KMS-11 (cell line): Measurements from ENCODE around the gene CNGB1.

Experiments used
- H2AFZ ChIP-seq: fragments of 200-600 bp; sonication (generic); 2 replicates; pipeline ENCODE4 v1.6.1; 2016; ENCODE audit warnings: antibody characterized with exemption, mixed run types, low read depth
- H3K27ac ChIP-seq: fragments of 200-600 bp; sonication (generic); 2 replicates; pipeline ENCODE4 v1.6.1; 2016; ENCODE audit warnings: mild to moderate bottlenecking, mixed run types
- H3K27me3 ChIP-seq: fragments of 200-600 bp; sonication (generic); 2 replicates; pipeline ENCODE4 v1.6.1; 2017; ENCODE audit warnings: mild to moderate bottlenecking, low read depth, mixed run types, moderate library complexity; ENCODE audit not compliant: insufficient read depth
- H3K36me3 ChIP-seq: fragments of 200-600 bp; sonication (generic); 2 replicates; pipeline ENCODE4 v1.6.1; 2017; ENCODE audit warnings: mild to moderate bottlenecking, mixed run types; ENCODE audit not compliant: insufficient read depth
- H3K4me1 ChIP-seq: fragments of 200-600 bp; sonication (generic); 2 replicates; pipeline ENCODE4 v1.6.1; 2016; ENCODE audit warnings: mild to moderate bottlenecking, low read depth, mixed run types; ENCODE audit not compliant: poor library complexity, severe bottlenecking
- H3K4me2 ChIP-seq: fragments of 200-600 bp; sonication (generic); 2 replicates; pipeline ENCODE4 v1.7.0; 2016; ENCODE audit warnings: mild to moderate bottlenecking, mixed run types
- H3K4me3 ChIP-seq: fragments of 200-600 bp; sonication (generic); IDR thresholded peaks from 2 replicates; pipeline ENCODE4 v1.6.1; 2017; ENCODE audit warnings: low read depth, low read length, mixed read lengths; ENCODE audit not compliant: insufficient read depth
- H3K79me2 ChIP-seq: fragments of 200-600 bp; sonication (generic); 2 replicates; pipeline ENCODE4 v1.6.1; 2016; ENCODE audit warnings: low read depth, mixed run types; ENCODE audit not compliant: insufficient read depth
- H3K9ac ChIP-seq: fragments of 200-600 bp; sonication (generic); 2 replicates; pipeline ENCODE4 v1.6.1; 2016; ENCODE audit warnings: mild to moderate bottlenecking, mixed run types
- H4K20me1 ChIP-seq: fragments of 200-600 bp; sonication (generic); 2 replicates; pipeline ENCODE4 v1.6.1; 2016; ENCODE audit warnings: mild to moderate bottlenecking, mixed run types; ENCODE audit not compliant: insufficient read depth
- TF ChIP-seq, protein P1 (sequence below): fragments of 200-600 bp; sonication (generic); conservative IDR thresholded peaks from 2 replicates; pipeline ENCODE4 v1.6.1; 2017; ENCODE audit warnings: low read depth, mild to moderate bottlenecking, antibody characterized with exemption, low read length, moderate library complexity, mixed read lengths

CNGB1 gene

DNA sequence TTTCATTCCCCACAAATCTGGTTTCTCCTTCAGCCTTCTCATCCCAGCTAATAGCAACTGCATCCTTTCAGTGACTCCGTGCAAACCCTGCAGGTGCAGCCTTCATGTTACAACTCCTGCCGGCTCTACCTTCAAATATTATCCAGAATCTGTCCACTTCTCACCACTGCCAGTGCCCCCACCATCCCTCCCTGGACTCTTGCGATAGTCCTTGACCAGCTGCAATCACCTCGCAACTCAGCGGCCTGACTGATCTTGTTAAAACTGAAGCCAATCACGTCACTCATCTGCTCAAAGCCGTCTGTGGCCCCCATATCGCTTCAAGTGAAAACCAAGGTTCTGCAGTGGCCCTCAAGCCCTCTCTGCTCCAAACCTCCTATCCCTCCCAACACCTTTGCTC is 125.8 kb downstream of the CNGB1 start:
- no peak overlapping the region for H3K9ac ChIP-seq
- H3K79me2 ChIP-seq = no peaks in the 10 kb centered on the region
- no peaks in the 10 kb centered on the region for H4K20me1 ChIP-seq
- no peak overlapping the region for H3K4me3 ChIP-seq
- peaks cover 27% of the 10 kb centered on the region for H3K4me1 ChIP-seq
- H3K36me3 ChIP-seq = no peaks in the 10 kb centered on the region
- TF ChIP-seq, protein P1, sequence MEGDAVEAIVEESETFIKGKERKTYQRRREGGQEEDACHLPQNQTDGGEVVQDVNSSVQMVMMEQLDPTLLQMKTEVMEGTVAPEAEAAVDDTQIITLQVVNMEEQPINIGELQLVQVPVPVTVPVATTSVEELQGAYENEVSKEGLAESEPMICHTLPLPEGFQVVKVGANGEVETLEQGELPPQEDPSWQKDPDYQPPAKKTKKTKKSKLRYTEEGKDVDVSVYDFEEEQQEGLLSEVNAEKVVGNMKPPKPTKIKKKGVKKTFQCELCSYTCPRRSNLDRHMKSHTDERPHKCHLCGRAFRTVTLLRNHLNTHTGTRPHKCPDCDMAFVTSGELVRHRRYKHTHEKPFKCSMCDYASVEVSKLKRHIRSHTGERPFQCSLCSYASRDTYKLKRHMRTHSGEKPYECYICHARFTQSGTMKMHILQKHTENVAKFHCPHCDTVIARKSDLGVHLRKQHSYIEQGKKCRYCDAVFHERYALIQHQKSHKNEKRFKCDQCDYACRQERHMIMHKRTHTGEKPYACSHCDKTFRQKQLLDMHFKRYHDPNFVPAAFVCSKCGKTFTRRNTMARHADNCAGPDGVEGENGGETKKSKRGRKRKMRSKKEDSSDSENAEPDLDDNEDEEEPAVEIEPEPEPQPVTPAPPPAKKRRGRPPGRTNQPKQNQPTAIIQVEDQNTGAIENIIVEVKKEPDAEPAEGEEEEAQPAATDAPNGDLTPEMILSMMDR = no peak
- no peak overlapping the region for H2AFZ ChIP-seq
- H3K27me3 ChIP-seq = no peaks in the 10 kb centered on the region
- no peak overlapping the region for H3K27ac ChIP-seq
- H3K4me2 ChIP-seq = no peak overlapping the region

DNA sequence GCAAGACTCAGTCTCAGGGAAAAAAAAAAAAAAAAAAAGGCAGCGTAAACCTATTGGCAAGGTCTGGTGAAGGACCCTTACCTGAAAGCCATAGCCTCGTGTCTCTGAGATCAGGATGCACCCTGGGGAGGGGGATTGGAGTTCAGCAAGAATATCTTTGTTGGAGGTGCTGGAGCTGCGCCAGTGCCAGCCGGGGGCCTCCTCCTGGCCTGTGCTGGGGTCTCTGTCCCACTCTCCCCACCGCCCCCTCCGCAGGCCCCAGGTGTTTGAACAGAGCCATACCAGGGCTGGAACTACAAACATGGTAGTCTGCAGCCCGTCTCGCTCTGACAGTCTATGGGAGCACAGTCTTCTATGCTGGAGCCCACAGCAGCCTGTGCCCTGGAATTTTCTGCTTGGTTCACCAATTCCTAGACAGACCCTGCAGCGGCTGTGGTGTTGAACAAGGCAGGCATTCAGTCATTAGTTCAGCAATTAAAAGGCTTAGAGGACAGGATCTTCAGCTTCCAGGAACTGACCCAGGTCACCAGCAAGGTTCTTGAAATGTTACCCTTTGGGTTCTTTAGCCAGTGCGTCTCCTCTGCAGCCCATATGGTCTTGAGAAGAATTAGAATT is 126.4 kb downstream of the CNGB1 start:
- no peak overlapping the region for H3K4me3 ChIP-seq
- H3K27me3 ChIP-seq = no peaks in the 10 kb centered on the region
- TF ChIP-seq, protein P1 = no peak
- H3K4me2 ChIP-seq = no peak overlapping the region
- peaks cover 27% of the 10 kb centered on the region for H3K4me1 ChIP-seq
- no peak overlapping the region for H3K27ac ChIP-seq
- H4K20me1 ChIP-seq = no peaks in the 10 kb centered on the region
- no peaks in the 10 kb centered on the region for H3K36me3 ChIP-seq
- no peaks in the 10 kb centered on the region for H3K79me2 ChIP-seq
- no peak overlapping the region for H2AFZ ChIP-seq
- no peak overlapping the region for H3K9ac ChIP-seq

- Histone ChIP-seq H3K4me3 (no peak overlapping the region), H3K27ac (no peak overlapping the region), H3K9ac (no peak overlapping the region), H3K36me3 (no peaks in the 10 kb centered on the region), H3K4me2 (no peak overlapping the region), H3K27me3 (no peaks in the 10 kb centered on the region), H4K20me1 (no peaks in the 10 kb centered on the region), H2AFZ (no peak overlapping the region), H3K4me1 (peaks cover 26% of the 10 kb centered on the region), H3K79me2 (no peaks in the 10 kb centered on the region)
- TF ChIP-seq, protein P1 = no peak
Observed at GRCh38 chr16:57843400-57843799, 127.5 kb downstream of the CNGB1 start.

DNA sequence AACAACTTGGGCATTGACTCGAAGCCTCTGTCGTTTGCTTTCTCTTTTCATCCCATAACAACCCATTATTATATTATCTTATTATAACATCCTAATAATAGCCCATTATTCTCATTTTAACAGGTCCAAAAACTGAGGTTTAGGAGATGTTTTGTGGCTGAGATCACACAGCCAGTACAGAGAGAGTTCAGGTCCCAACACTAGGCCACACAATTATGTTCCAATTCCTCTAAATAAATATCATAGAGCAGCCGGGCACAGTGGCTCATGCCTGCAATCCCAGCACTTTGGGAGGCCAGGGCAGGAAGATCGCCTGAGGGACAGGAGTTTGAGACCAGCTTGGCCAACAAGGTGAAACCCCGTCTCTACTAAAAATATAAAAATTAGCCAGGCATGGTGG is 128.3 kb downstream of the CNGB1 start:
- Histone ChIP-seq H3K9ac (no peak overlapping the region), H3K4me3 (no peak overlapping the region), H3K4me1 (peaks cover 18% of the 10 kb centered on the region), H3K36me3 (no peaks in the 10 kb centered on the region), H3K27ac (no peak overlapping the region), H3K27me3 (no peaks in the 10 kb centered on the region), H2AFZ (no peak overlapping the region), H3K4me2 (no peak overlapping the region), H4K20me1 (no peaks in the 10 kb centered on the region), H3K79me2 (no peaks in the 10 kb centered on the region)
- TF ChIP-seq, protein P1 = no peak
